NB4 (cell line): ENCODE data around the gene UCHL3.

Experiments used
- CTCF ChIP-seq: IDR thresholded peaks from one replicate; pipeline ENCODE4 v1.5.1; 2012; ENCODE audit warnings: low read depth, low read length
- POLR2A ChIP-seq: IDR thresholded peaks from 2 replicates; pipeline ENCODE4 v1.6.1; 2011; ENCODE audit warnings: mild to moderate bottlenecking; ENCODE audit not compliant: insufficient read length; ENCODE audit errors: extremely low read depth
- TF ChIP-seq, protein P1 (sequence below): IDR thresholded peaks from 2 replicates; pipeline ENCODE4 v1.6.1; 2011; ENCODE audit warnings: low read depth, low read length

DNA sequence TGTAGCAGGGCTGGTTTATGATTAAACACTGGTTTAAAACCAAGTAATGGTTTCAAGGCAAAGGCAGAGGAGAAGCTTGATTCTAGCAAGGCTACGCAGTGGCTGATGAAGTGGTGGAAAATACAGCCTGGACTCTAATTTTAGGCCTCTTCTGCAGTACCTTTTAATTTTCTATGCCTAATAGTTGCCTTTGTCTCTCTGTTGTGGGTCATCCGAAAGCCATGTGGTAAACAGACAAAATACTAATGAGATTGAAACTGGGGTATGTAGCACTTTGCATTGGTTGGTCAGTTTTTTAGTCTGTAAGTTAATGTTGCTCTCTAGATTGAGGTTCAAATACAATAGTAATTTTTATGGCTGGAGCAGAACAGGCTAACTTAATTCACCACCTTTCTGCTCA lies 89.9 kb downstream of the UCHL3 start:
- TF ChIP-seq CTCF: no peak
- TF ChIP-seq POLR2A: no peak
- TF ChIP-seq, protein P1, sequence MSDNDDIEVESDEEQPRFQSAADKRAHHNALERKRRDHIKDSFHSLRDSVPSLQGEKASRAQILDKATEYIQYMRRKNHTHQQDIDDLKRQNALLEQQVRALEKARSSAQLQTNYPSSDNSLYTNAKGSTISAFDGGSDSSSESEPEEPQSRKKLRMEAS: no peak
